ENCODE measurements around the gene CHMP1B. TPM values are rescaled to one million over a fixed set of nuclear protein-coding genes. Genes with fewer than 3 reads are reported as not detected.
"Not testable (repeated sequence)": the region's sequence is repeated elsewhere in the genome, so short reads cannot be mapped to it uniquely, and the experiment has no call there.

Gene CHMP1B
- total RNA-seq, 1 donor from 2014 or later: 140 TPM

- no peak for DNase-seq (ENCODE audit: low read depth)
- no peak overlapping the region for H3K4me3 ChIP-seq (ENCODE audit: low read depth, low read length)
- no peak for TF ChIP-seq CTCF (IDR thresholded peaks at IDR 0.05; ENCODE audit: insufficient read depth, low read length, severe bottlenecking)
- H3K27me3 ChIP-seq (ENCODE audit: control insufficient read depth, insufficient read depth, low read length): no peaks in the 10 kb centered on the region
- FAIRE-seq: no peak
- H3K36me3 ChIP-seq (ENCODE audit: control insufficient read depth, insufficient read depth, low read length): no peaks in the 10 kb centered on the region
Observed at GRCh38 chr18:11849279-11849678, 1.9 kb upstream of the CHMP1B start.

- no peaks in the 10 kb centered on the region for H3K27me3 ChIP-seq (ENCODE audit: control insufficient read depth, insufficient read depth, low read length)
- H3K36me3 ChIP-seq (ENCODE audit: control insufficient read depth, insufficient read depth, low read length): no peaks in the 10 kb centered on the region
- TF ChIP-seq CTCF (IDR thresholded peaks at IDR 0.05; ENCODE audit: insufficient read depth, low read length, severe bottlenecking): no peak
- peak overlapping the region; percentile 85 for H3K4me3 ChIP-seq (ENCODE audit: low read depth, low read length)
- FAIRE-seq: no peak
- peak; percentile 88 for DNase-seq (ENCODE audit: low read depth)
Observed at GRCh38 chr18:11849841-11850634, 1.2 kb upstream of the CHMP1B start.

GRCh38 chr18:11850821-11851145 lies 430 bp upstream of the CHMP1B start:
- TF ChIP-seq CTCF (IDR thresholded peaks at IDR 0.05; ENCODE audit: insufficient read depth, low read length, severe bottlenecking): no peak
- no peaks in the 10 kb centered on the region for H3K36me3 ChIP-seq (ENCODE audit: control insufficient read depth, insufficient read depth, low read length)
- no peaks in the 10 kb centered on the region for H3K27me3 ChIP-seq (ENCODE audit: control insufficient read depth, insufficient read depth, low read length)
- peak; percentile 47 for DNase-seq (ENCODE audit: low read depth)
- H3K4me3 ChIP-seq (ENCODE audit: low read depth, low read length): peak overlapping the region; percentile 85
- FAIRE-seq: no peak

GRCh38 chr18:11851806-11852337 lies 659 bp downstream of the CHMP1B start:
- TF ChIP-seq CTCF (IDR thresholded peaks at IDR 0.05; ENCODE audit: insufficient read depth, low read length, severe bottlenecking): no peak
- FAIRE-seq (no peak), DNase-seq (ENCODE audit: low read depth) (peak; percentile 37)
- no peaks in the 10 kb centered on the region for H3K36me3 ChIP-seq (ENCODE audit: control insufficient read depth, insufficient read depth, low read length)
- peak overlapping the region; percentile 85 for H3K4me3 ChIP-seq (ENCODE audit: low read depth, low read length)
- H3K27me3 ChIP-seq (ENCODE audit: control insufficient read depth, insufficient read depth, low read length): no peaks in the 10 kb centered on the region

GRCh38 chr18:11854554-11854953 lies 3.3 kb downstream of the CHMP1B start:
- not testable (repeated sequence) for H3K36me3 ChIP-seq (ENCODE audit: control insufficient read depth, insufficient read depth, low read length); DNase-seq (ENCODE audit: low read depth); H3K27me3 ChIP-seq (ENCODE audit: control insufficient read depth, insufficient read depth, low read length); H3K4me3 ChIP-seq (ENCODE audit: low read depth, low read length); FAIRE-seq

- DNase-seq (ENCODE audit: low read depth) (peak; percentile 100), FAIRE-seq (peak; percentile 100)
- Histone ChIP-seq H3K36me3 (ENCODE audit: control insufficient read depth, insufficient read depth, low read length) (no peaks in the 10 kb centered on the region), H3K27me3 (ENCODE audit: control insufficient read depth, insufficient read depth, low read length) (no peaks in the 10 kb centered on the region), H3K4me3 (ENCODE audit: low read depth, low read length) (no peak overlapping the region)
- no peak for TF ChIP-seq CTCF (IDR thresholded peaks at IDR 0.05; ENCODE audit: insufficient read depth, low read length, severe bottlenecking)
Observed at GRCh38 chr18:11857177-11857887, 6.1 kb downstream of the CHMP1B start.

All from bronchial epithelial cell (primary cell).